Fibroblast of peridontal ligament (primary cell): ENCODE results near the gene USP48.
"Not testable (repeated sequence)": the region's sequence is repeated elsewhere in the genome, so short reads cannot be mapped to it uniquely, and the experiment has no call there.

Source experiments
- DNase-seq: peaks from one replicate; pipeline ENCODE4 v3.0.0-alpha.2; 2010; ENCODE audit errors: extremely low read depth

The USP48 gene

DNA sequence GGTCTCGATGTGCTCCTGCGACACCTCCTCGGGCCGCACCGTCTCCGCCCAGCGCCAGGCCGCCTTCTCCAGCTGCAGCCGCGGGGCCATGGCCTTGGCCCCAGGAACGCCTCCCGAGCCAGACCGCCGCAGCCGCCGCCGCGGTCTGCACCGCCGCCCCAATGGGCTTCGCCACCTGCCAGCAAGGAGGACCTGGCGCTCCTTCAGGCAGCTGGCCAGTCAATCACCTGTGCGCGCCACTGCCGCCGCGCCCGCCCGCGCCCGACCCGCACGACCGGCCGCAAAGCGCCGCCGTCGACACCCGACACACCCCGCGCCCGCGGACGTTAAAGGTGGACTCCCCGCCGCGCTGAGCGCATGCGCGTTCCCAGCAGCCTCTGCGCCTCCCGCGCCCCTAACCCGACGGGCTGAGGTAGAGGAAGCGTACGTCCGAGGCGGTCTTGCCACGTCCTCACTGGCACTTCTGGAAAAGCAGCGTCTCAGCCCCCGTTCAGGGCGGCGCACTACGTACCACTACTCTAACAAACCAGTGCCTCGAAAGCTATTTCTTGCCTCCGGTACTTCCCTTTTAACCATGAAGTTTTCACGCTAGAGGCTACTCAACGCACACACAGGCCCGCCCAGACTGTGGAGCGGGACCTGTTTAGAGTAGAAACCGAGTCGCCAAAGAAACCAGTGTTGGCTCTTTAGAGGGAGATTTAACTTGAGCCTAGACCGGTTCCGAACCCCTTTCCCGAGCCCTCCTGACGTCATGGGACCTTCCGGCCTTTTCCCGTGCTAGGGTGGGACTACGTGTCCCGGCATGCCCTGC, at the start of gene USP48:
Gene USP48, minus strand, starts transcription at position 282 of the 811 bp plus-strand sequence. Its CDS starts 192 bp downstream, at position 90.
- DNase-seq, result peak; percentile 97

- DNase-seq, result no peak
These were observed 48.6 kb upstream of the USP48 start for GRCh38 chr1:21831454-21831970.

DNA sequence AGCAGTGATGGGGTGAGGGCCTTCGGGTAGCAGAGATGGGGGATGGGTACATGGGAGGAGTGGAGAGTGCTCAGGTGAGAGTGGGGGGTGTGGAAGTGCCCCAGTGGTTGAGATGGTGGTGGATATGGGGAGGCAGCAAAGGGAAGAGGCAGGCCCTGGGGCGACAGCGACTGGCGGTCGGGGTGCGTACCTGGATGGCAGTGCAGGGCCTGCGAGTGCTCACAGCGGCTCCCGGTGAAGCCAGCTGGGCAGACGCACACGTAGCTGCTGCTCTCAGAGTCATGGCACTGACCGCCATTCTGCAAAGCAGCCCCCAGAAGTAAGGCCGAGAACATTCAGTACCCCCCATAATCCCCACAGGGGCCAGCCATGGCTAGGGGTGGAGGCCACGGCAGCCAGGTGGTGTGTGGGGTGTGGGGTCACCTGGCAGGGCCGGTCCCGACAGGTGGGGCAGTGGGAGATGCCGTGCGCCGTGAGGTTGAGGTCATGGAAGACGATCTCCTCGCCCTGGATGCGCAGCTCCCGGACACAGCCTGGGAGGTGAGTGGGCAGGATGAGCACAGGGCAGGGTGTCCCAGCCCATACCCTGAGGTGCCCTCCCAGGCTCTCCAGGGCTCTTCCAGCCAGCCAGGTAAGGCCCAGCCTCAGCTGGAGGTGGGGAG, 48.0 kb upstream of the USP48 start:
- no peak for DNase-seq

DNA sequence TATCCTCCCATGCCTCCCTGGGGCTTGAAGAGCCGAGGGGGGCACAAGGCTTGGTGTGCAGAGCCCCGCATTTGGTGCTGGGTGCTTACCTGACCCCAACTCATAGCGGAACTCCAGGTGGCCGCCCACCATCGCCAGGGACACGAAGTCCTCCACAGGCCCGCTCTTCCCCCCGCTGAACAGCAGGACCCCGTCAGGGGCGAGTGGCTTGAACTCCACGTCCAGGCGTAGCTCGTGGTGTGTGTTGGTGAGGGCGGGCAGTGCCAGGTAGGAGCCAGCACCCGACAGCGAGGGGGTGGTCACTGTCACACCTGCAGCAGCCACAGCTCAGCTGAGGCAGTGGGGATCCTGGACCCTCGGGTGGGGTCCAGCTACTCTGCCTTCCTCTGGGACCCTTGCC, 46.3 kb upstream of the USP48 start:
- DNase-seq, result no peak

GRCh38 chr1:21828506-21829210, 45.7 kb upstream of the USP48 start:
- no peak for DNase-seq

DNA sequence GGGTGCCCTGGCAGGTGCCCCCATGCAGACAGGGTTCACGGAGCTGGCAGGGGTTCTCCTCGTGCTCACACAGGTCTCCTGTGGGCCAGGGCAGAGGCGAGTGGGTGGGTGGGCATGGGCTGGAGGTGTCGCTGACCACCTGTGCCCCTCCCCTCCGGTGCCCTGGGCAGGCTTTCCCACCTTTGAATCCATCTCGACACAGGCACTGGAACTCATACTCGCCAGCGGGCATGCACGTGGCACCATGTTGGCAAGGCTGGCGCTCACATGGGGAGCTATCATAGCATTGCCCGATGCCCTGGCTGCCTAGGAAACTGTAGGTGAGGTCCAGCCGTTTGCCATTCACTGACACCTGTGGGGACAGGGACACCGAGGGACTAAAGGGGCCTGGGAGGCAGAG, 45.1 kb upstream of the USP48 start:
- DNase-seq, result no peak

- no peak for DNase-seq
These were observed 44.3 kb upstream of the USP48 start for GRCh38 chr1:21827141-21827679.

DNA sequence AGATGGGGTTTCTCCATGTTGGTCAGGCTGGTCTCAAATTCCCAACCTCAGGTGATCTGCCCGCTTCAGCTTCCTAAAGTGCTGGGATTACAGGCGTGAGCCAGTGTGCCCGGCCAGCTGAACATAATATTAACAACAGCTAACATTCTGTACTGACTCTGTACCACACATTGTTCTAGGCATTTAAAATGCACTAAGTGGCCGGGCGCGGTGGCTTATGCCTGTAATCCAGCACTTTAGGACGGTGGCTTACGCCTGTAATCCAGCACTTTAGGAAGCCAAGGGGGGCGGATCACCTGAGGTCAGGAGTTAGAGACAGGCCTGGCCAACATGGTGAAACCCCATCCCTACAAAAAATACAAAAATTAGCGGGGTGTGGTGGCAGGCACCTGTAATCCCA, 43.7 kb upstream of the USP48 start:
- not testable (repeated sequence) for DNase-seq

DNA sequence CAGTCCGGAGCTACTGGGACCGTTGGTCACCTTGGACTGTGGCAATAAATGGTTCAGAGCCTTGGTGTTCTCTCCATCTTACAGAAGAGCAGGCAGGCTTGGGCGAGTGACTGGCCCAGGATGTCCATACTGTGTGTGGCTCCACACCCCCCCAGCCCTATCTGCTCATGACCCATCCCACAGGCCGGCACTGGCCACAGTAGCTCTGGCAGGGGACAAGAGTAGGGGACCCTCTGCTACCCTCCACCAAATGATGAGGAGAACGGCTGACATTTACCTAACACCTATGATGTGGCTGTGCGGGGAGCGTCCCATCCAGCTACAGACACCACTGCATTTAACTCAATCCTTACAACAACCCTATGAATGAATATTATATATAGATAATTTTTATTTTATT, 42.4 kb upstream of the USP48 start:
- DNase-seq, result no peak

GRCh38 chr1:21824926-21825325, 42.0 kb upstream of the USP48 start:
- no peak for DNase-seq

GRCh38 chr1:21823980-21824702, 41.2 kb upstream of the USP48 start:
- DNase-seq, result no peak

- DNase-seq, result no peak
These were observed 40.4 kb upstream of the USP48 start for GRCh38 chr1:21823206-21823979.

DNA sequence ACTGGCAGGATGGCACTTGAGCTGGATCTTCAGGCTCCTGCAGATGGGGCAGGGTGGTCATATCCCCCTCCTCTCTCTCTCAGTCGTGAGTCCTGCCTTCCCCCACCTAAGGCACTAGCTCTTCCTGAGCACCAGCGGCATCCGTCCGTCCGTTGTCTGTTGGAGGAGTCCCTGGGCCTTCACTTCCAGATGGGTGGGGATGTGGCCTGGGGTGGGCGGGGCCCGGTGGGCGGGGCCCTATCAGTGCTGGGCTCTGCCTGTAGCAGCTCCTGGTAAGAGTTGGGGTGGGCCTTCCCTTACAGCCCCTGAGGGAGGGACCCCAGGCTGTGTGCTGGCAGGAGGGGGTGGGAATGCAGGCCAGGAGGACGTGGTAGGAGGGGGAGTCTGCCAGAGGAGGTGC, 39.4 kb upstream of the USP48 start:
- no peak for DNase-seq

DNA sequence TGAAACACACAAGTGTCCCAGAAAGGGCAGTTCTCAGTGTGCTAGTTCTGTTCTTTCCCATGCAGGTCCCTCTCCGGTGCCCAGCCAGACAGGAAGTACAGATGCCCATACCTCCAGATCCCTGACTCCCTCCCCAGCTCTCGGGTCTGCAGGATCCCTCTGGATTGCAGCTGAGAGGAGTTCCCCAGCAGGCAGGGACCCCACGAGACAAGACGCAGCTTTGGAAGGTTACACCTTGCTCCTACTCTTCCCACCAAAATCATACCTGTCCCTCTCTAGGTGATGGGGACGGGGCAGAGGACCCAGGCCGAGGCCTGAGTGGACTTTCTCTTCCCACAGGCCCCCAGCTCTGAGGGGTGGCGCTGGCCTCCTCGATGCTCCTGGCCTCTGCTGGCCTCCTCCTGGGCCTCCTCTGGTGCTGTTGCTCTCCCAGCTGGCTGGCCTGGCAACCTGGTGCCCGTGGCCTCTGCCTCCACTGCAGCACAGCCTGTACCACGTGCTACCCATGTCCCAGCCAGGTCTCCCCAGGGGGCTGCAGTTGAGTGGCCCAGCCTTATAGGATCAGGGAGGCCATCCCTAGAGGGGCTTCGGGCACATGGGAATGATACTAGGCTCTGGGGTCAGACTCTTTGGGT, 38.6 kb upstream of the USP48 start:
- DNase-seq, result no peak

DNA sequence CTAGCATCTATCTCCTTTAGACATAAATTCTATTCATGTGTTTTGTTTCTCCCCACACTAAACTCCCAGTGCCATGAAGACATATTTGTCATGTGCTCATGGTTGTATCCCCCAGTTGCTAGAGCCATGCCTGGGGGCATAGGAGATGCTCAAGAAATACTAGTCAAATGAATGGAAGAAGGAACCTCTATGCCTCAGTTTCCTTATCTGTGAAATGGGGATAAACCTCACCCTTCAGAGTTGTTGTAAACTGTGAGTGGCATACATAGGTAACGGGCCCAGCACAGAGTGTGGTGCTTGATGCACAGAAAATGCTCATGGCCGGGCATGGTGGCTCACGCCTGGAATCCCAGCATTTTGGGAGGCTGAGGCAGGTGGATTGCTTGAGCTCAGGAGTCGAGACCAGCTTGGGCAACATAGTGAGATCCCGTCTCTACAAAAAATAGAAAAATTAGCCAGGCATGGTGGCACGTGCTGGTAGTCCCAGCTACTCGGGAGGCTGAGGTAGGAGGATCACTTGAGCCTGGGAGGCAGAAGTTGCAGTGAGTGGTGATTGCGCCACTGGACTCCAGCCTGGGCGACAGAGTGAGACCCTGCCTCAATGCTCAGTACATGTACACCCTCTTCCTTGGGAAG, 37.8 kb upstream of the USP48 start:
- DNase-seq, result no peak

DNA sequence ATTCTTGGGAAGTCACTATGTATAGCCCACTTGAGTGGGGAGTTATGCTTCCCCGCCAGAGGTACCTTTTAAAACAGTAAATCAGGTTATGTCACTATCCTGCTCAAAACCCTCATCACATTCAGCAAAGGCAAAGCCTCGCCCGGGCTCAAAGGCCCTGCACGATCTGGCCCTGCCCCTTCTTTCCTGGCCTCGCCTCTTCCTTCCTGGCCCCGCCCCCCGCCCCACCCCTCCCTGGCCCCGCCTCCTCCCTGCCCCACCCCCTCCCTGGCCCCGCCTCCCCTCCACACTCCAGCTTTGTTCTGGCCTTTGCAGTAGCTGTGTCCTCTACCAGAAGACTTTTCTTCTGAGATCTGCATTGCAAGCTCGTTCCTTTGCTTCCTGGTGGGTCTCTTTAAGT, 35.7 kb upstream of the USP48 start:
- no peak for DNase-seq

DNA sequence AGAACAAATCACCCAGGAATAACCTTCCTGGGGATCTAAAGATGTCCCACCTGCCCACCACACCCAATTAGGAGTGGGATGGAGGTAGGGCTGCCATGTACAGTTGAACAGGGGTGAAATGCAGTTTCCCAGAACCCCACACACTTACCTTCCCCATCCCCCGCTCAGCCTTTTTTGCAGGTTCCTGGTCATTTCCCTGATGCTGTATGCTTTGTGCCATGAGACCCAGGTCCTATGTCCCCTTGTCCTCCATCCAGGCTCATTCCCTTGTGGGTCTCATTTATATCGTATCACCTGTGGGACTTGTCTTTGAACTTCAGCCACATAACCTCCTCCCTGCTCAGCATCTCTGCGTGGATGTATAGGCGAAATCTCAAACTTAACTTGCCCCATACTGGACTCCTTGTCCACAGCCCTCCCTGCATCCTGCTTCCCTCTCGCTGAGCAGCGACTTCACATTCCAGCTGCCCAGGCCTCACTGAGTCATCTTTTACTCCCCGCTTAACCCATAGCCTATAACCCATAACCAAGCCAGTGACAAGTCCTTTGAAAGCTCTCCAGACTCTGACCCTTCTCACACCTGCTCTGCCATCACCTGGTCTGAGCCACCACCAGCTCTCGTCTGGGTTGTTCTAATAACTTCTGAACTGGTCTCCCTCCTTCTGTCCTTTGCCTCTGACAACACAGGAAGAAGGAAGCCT, 33.8 kb upstream of the USP48 start:
- DNase-seq, result peak; percentile 45

- no peak for DNase-seq
These were observed 32.9 kb upstream of the USP48 start for GRCh38 chr1:21815724-21816321.
